ENCODE results near the gene ELMO3. TPM values are rescaled to one million over a fixed set of nuclear protein-coding genes. Genes with fewer than 3 reads are reported as not detected.
A peak's percentile ranks its signal among the peaks of the same experiment; 100 is the strongest.

The ELMO3 gene
- total and polyA plus RNA-seq, 2 of the 13 experiments (the other 11 are each of a cell fraction or from before 2014, with no cell fraction given) = 2.6 to 4.0 TPM

DNA sequence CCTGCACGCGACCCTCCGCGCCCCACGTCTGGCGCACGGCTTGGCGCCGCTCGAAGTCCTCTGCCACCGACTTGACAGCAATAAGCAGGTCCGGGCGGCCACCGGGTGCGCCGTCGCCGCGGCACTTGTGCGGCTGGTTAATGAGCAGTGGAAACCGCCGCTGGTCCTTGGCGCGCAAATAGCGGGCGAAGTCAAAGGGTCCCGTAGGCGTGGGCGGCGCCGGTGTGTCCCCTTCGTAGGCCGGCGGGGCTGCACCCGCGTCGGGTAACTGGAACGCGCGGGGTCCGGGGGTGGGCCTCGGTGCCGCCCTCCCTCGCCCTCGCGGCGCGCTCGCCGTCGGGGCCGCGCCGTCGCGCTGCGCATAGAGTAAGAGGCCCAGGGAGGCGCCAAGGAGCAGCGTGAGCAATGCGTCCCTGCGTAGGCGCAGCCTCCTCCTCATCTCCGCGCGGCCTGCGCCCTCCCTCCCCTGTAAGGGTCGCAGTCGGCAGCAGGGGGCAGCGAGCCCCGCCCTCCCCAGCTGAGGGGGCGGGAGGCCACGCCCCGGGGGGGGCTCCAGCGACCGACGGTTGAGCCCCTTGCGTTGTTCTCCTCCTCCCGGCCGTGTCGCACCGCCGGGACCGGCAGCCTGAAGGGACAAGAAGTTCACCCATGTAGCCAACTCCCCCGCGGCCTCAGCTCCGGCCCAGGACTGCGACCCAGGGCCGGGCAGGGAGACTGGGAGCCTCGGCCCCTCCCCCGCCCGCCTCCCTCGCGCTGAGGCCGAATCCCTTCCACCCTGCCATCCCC, 48.7 kb upstream of the ELMO3 start (continued):
- TF ChIP-seq, protein P1, sequence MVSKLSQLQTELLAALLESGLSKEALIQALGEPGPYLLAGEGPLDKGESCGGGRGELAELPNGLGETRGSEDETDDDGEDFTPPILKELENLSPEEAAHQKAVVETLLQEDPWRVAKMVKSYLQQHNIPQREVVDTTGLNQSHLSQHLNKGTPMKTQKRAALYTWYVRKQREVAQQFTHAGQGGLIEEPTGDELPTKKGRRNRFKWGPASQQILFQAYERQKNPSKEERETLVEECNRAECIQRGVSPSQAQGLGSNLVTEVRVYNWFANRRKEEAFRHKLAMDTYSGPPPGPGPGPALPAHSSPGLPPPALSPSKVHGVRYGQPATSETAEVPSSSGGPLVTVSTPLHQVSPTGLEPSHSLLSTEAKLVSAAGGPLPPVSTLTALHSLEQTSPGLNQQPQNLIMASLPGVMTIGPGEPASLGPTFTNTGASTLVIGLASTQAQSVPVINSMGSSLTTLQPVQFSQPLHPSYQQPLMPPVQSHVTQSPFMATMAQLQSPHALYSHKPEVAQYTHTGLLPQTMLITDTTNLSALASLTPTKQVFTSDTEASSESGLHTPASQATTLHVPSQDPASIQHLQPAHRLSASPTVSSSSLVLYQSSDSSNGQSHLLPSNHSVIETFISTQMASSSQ (IDR thresholded peaks at IDR 0.05; ENCODE audit: low read depth) = no peak
- TF ChIP-seq, protein P1 (CRISPR knock-in tag; IDR thresholded peaks at IDR 0.05; ENCODE audit: borderline replicate concordance) = 0 out of 2 replicates have a peak, but pooled peaks have one; percentile 16
- TF ChIP-seq PAX8 (CRISPR knock-in tag; IDR thresholded peaks at IDR 0.05; ENCODE audit: borderline replicate concordance) = no peak
- TF ChIP-seq HOXA9 (CRISPR knock-in tag; IDR thresholded peaks at IDR 0.05; ENCODE audit: borderline replicate concordance) = no peak
- no peak for TF ChIP-seq ZNF33A (CRISPR knock-in tag; IDR thresholded peaks at IDR 0.05; ENCODE audit: borderline replicate concordance)
- TF ChIP-seq, protein P2, sequence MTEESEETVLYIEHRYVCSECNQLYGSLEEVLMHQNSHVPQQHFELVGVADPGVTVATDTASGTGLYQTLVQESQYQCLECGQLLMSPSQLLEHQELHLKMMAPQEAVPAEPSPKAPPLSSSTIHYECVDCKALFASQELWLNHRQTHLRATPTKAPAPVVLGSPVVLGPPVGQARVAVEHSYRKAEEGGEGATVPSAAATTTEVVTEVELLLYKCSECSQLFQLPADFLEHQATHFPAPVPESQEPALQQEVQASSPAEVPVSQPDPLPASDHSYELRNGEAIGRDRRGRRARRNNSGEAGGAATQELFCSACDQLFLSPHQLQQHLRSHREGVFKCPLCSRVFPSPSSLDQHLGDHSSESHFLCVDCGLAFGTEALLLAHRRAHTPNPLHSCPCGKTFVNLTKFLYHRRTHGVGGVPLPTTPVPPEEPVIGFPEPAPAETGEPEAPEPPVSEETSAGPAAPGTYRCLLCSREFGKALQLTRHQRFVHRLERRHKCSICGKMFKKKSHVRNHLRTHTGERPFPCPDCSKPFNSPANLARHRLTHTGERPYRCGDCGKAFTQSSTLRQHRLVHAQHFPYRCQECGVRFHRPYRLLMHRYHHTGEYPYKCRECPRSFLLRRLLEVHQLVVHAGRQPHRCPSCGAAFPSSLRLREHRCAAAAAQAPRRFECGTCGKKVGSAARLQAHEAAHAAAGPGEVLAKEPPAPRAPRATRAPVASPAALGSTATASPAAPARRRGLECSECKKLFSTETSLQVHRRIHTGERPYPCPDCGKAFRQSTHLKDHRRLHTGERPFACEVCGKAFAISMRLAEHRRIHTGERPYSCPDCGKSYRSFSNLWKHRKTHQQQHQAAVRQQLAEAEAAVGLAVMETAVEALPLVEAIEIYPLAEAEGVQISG (CRISPR knock-in tag; IDR thresholded peaks at IDR 0.05) = no peak; the same call in 1 of the 2 replicates
- 0 out of 2 replicates have a peak, but pooled peaks have one; percentile 30 for TF ChIP-seq ZNF747 (CRISPR knock-in tag; IDR thresholded peaks at IDR 0.05; ENCODE audit: borderline replicate concordance)
- TF ChIP-seq, protein P3, sequence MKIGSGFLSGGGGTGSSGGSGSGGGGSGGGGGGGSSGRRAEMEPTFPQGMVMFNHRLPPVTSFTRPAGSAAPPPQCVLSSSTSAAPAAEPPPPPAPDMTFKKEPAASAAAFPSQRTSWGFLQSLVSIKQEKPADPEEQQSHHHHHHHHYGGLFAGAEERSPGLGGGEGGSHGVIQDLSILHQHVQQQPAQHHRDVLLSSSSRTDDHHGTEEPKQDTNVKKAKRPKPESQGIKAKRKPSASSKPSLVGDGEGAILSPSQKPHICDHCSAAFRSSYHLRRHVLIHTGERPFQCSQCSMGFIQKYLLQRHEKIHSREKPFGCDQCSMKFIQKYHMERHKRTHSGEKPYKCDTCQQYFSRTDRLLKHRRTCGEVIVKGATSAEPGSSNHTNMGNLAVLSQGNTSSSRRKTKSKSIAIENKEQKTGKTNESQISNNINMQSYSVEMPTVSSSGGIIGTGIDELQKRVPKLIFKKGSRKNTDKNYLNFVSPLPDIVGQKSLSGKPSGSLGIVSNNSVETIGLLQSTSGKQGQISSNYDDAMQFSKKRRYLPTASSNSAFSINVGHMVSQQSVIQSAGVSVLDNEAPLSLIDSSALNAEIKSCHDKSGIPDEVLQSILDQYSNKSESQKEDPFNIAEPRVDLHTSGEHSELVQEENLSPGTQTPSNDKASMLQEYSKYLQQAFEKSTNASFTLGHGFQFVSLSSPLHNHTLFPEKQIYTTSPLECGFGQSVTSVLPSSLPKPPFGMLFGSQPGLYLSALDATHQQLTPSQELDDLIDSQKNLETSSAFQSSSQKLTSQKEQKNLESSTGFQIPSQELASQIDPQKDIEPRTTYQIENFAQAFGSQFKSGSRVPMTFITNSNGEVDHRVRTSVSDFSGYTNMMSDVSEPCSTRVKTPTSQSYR (CRISPR knock-in tag; IDR thresholded peaks at IDR 0.05; ENCODE audit: borderline replicate concordance) = peak; percentile 51; the same call in 1 of the 2 replicates
- no peak for TF ChIP-seq ZNF343 (CRISPR knock-in tag; IDR thresholded peaks at IDR 0.05)
- TF ChIP-seq NFATC3 (CRISPR knock-in tag; IDR thresholded peaks at IDR 0.05) = no peak
- TF ChIP-seq, protein P4, sequence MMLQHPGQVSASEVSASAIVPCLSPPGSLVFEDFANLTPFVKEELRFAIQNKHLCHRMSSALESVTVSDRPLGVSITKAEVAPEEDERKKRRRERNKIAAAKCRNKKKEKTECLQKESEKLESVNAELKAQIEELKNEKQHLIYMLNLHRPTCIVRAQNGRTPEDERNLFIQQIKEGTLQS (CRISPR knock-in tag; IDR thresholded peaks at IDR 0.05) = 0 out of 2 replicates have a peak, but pooled peaks have one; percentile 5
- TF ChIP-seq, protein P5, sequence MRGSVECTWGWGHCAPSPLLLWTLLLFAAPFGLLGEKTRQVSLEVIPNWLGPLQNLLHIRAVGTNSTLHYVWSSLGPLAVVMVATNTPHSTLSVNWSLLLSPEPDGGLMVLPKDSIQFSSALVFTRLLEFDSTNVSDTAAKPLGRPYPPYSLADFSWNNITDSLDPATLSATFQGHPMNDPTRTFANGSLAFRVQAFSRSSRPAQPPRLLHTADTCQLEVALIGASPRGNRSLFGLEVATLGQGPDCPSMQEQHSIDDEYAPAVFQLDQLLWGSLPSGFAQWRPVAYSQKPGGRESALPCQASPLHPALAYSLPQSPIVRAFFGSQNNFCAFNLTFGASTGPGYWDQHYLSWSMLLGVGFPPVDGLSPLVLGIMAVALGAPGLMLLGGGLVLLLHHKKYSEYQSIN (CRISPR knock-in tag; IDR thresholded peaks at IDR 0.05; ENCODE audit: borderline replicate concordance) = no peak
- TF ChIP-seq, protein P6, sequence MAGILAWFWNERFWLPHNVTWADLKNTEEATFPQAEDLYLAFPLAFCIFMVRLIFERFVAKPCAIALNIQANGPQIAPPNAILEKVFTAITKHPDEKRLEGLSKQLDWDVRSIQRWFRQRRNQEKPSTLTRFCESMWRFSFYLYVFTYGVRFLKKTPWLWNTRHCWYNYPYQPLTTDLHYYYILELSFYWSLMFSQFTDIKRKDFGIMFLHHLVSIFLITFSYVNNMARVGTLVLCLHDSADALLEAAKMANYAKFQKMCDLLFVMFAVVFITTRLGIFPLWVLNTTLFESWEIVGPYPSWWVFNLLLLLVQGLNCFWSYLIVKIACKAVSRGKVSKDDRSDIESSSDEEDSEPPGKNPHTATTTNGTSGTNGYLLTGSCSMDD (CRISPR knock-in tag; IDR thresholded peaks at IDR 0.05) = no peak

Measured in HepG2 (cell line).